NCI-H1694 treated with DMSO at 0.1 percent for 48 hours (cell line): Measurements from ENCODE around the gene ADAMTSL3.
"Not testable (repeated sequence)": the region's sequence is repeated elsewhere in the genome, so short reads cannot be mapped to it uniquely, and the experiment has no call there.

Experiments used
- DNase-seq: peaks from one replicate; lab custom pipeline; 2025; lab: John Stamatoyannopoulos, UW

The ADAMTSL3 gene

GRCh38 chr15:84086071-84086470, 432.1 kb downstream of the ADAMTSL3 start:
- DNase-seq = not testable (repeated sequence)
